Mucosa of descending colon (tissue), 3 donors: Measurements from ENCODE around the gene RASL11A. TPM values are rescaled to one million over a fixed set of nuclear protein-coding genes. Genes with fewer than 3 reads are reported as not detected.
"Not testable (repeated sequence)": the region's sequence is repeated elsewhere in the genome, so short reads cannot be mapped to it uniquely, and the experiment has no call there.

Experiments
- ATAC-seq: fragments of 200-7000 bp; cut with Tn5 transposase; one replicate; pipeline ENCODE4 v1.9.1; 2020; ENCODE audit warnings: mild to moderate bottlenecking, moderate library complexity
- DNase-seq, 3 donors: peaks; one replicate each; pipeline ENCODE4 v3.0.0-alpha.2; 2020
- H3K36me3 ChIP-seq: fragments of 200-600 bp; one replicate; pipeline ENCODE4 v1.8.0; 2021; ENCODE audit warnings: low read depth, mild to moderate bottlenecking
- H3K4me1 ChIP-seq: fragments of 200-600 bp; one replicate; pipeline ENCODE4 v1.8.0; 2021; ENCODE audit warnings: low read depth, mild to moderate bottlenecking
- H3K4me3 ChIP-seq: fragments of 200-600 bp; one replicate; pipeline ENCODE4 v1.8.0; 2021; ENCODE audit warnings: mild to moderate bottlenecking
- H3K9me3 ChIP-seq: fragments of 200-600 bp; one replicate; pipeline ENCODE4 v1.8.0; 2021; ENCODE audit warnings: mild to moderate bottlenecking
- CTCF ChIP-seq: fragments of 200-600 bp; IDR thresholded peaks from one replicate; pipeline ENCODE4 v1.8.0; 2022; ENCODE audit warnings: antibody characterized with exemption, mild to moderate bottlenecking
- intact Hi-C, 2 donors: fragments of 100-400 bp; cut with DNase I in 1 of 2; cut with micrococcal nuclease in 1 of 2; formaldehyde crosslinking; loops; one replicate each; pipeline versions ENCODE4 v1.11.0 to v1.11.1; 2022; cut with DNase I, micrococcal nuclease
- total RNA-seq, 3 donors: library from RNA; stranded (reverse); fragmentation: NEBNext Ultra II Directional in 2 of 3; extraction: Animal tissue kit (Norgen Biotek cat#: 25700) in 2 of 3; gene quantifications; one replicate each; pipeline versions ENCODE4 v1.2.1 to v1.2.4, GENCODE V29; 2021 to 2023
- donor health status: DM: no; HTN: no; CAD: no; lungs with moderate emphysema.
- donor health status: DM: no; HTN: no; CAD: no.
- donor health status: DM: no; HTN: yes; CAD: no.

Gene RASL11A
- total RNA-seq, 3 donors from 2014 or later, result 27.0 to 75.0 (median 34.9) TPM

- H3K9me3 ChIP-seq, result no peaks in the 10 kb centered on the region
- H3K4me1 ChIP-seq, result peaks cover 2% of the 10 kb centered on the region
- TF ChIP-seq CTCF, result no peak
- no peak overlapping the region for H3K4me3 ChIP-seq
- ATAC-seq (no peak), DNase-seq (no peak)
- no peaks in the 10 kb centered on the region for H3K36me3 ChIP-seq
- intact Hi-C loops, result no loop called here
Observed at GRCh38 chr13:27295096-27295495, 24.5 kb downstream of the RASL11A start.

DNA sequence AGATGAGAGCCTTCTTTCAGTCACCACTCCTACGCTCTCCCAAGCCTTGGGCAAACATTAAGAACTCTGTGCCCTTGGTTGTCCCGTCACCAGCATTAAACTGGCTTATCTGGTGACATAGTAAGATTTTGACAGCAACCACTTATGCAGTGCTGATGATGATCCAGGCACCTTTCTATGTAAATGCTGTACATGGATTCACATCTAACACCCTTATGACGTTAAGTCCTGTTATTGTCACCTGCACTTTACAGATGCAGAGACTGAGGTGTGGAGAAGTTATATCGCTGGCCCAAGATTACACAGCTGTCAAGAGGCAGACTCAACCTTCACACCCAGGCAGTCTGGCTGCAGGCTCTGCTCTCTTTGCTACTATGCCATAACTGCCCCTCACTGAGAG, 25.0 kb downstream of the RASL11A start:
- ATAC-seq, result no peak
- Histone ChIP-seq H3K9me3 (no peaks in the 10 kb centered on the region), H3K36me3 (no peaks in the 10 kb centered on the region), H3K4me1 (peaks cover 2% of the 10 kb centered on the region), H3K4me3 (no peak overlapping the region)
- no peak for DNase-seq
- TF ChIP-seq CTCF, result no peak
- intact Hi-C loops, result no loop called here

DNA sequence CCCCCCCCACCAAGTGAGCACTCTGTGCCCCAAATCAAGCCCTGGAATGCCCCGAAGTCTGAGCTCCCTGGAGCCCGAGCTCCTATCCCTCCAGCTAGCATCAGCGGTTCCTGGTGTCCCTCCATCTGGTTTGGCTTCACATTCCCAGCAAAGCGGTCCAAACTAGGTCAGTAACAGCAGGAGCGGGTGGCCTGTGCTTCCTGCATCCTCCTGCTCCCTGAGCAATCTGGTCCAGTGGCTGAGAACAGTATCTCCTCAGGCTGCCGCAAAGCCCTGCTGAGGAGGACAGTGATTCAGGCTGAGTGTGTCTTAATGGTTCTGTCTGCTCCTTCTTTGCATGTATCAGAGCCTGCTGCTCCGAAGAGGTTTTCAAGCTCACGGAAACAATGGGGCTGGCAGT, 25.9 kb downstream of the RASL11A start:
- no peaks in the 10 kb centered on the region for H3K9me3 ChIP-seq
- H3K4me3 ChIP-seq, result no peak overlapping the region
- TF ChIP-seq CTCF, result no peak
- intact Hi-C loops, result no loop called here
- no peak for ATAC-seq
- peaks cover 2% of the 10 kb centered on the region for H3K4me1 ChIP-seq
- no peak for DNase-seq
- no peaks in the 10 kb centered on the region for H3K36me3 ChIP-seq

DNA sequence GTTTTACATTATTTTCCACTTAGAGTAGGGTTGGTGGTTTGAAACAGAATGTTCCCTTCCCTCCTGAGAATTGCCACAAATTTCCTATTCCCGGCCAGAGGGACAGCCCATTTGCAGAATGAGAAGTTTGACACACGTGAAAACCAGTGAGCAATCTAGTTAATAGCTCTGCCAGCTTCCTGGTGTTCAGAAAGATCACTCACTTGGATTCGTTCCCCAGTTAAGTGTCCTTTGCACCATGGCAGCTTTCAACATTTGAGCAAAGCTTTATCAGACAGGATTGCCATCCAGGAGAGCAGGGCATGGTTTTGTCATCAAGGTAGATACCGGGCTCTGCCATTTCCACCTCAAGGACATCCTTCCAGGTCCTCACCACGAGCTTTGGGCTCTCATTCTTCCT, 28.2 kb downstream of the RASL11A start:
- Histone ChIP-seq H3K4me1 (peaks cover 2% of the 10 kb centered on the region), H3K9me3 (no peaks in the 10 kb centered on the region), H3K36me3 (no peaks in the 10 kb centered on the region), H3K4me3 (no peak overlapping the region)
- peak in 1 of 3 donors; percentile 12 for DNase-seq
- ATAC-seq, result peak; percentile 75
- TF ChIP-seq CTCF, result no peak
- intact Hi-C loops, result no loop called here

DNA sequence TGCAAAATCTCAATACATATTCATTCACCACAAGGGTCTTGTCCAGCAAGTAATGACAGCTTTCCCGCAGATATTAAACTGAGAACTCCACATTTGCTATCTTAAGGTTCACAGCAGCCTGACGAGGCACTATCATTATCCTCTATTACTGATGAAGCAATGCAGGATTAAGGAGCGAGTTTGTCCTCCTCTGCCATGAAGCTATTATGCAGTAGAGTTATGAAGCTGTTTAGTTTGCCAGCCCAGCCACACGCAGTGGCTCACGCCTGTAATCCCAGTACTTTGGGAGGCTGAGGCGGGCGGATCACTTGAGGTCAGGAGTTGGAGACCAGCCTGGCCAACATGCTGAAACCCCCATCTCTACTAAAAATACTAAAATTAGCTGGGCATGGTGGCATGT, 29.8 kb downstream of the RASL11A start:
- H3K9me3 ChIP-seq, H3K4me3 ChIP-seq, intact Hi-C loops, DNase-seq, ATAC-seq, H3K4me1 ChIP-seq, H3K36me3 ChIP-seq: not testable (repeated sequence)

DNA sequence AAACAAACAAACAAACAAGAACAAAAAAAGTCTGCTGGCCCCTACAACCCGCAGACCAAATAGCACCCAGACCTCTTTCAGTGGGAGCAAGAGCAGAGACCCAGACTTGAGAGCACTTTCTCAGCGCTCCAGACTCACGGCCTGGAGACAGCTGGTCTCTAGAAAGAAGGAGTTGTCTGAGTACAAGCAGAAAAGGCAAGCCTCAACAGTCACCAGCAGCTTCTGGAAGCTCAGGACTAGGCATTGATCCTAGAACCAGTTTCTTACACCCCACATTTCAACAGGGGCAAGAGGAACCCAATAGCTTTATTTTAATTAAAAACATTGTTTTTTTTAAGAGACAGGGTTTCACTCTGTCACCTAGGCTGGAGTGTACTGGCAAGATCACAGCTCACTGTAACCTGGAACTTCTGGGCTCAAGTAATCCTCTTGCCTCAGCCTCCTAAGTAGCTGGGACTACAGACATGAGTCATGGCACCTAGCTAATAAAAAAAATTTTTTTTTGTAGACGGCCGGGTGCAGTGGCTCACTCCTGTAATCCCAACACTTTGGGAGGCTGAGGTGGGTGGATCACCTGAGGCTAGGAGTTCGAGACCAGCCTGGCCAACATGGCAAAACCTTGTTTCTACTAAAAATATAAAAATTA, 30.4 kb downstream of the RASL11A start:
- TF ChIP-seq CTCF, result no peak
- intact Hi-C loops, result no loop called here
- Histone ChIP-seq H3K4me3 (no peak overlapping the region), H3K36me3 (no peaks in the 10 kb centered on the region), H3K4me1 (peaks cover 2% of the 10 kb centered on the region), H3K9me3 (no peaks in the 10 kb centered on the region)
- ATAC-seq, result no peak
- no peak for DNase-seq
